SK-N-MC (cell line): ENCODE measurements around the gene OR11G2.

ENCODE experiments used
- EZH2 ChIP-seq: fragments of 200-600 bp; sonication (generic); IDR thresholded peaks from one replicate; pipeline ENCODE4 v1.6.1; 2017; ENCODE audit warnings: antibody characterized with exemption
- POLR2AphosphoS5 ChIP-seq: IDR thresholded peaks from 2 replicates; pipeline ENCODE4 v1.6.1; 2012; ENCODE audit warnings: mild to moderate bottlenecking, low read depth, low read length, borderline replicate concordance

DNA sequence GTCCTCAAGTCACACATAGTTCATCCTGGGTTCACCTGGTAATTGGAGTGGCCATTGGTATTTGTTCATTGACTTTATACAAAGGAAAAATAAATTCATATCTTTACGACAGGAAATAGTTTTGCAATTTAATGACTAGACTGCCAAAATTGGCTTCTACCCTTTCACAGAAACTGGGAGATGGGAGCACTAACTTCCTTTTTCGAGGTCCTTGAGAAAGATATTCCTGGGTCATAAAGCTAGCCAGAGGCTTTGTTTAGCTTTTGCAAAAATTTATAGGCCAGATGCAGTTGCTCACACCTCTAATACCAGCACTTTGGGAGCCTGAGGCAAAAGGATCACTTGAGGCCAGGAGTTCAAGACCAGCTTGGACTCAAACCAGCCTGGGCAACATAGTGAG lies 10.2 kb upstream of the OR11G2 start:
- TF ChIP-seq POLR2AphosphoS5 = no peak
- no peak for TF ChIP-seq EZH2
